Body of pancreas (tissue), 4 donors: ENCODE data around the gene COMMD3.

Experiments
- CTCF ChIP-seq, 7 experiments: fragments of 450-650 bp in 4 of 7; fragments of 200-600 bp in 3 of 7; sonication (generic) in 3 of 7; IDR thresholded peaks; one replicate each; pipeline ENCODE4 v1.5.1; 2016 to 2019; ENCODE audit warnings: antibody characterized with exemption in 7 of 7
- POLR2A ChIP-seq, 3 donors: fragments of 450-650 bp; IDR thresholded peaks; one replicate each; pipeline ENCODE4 v1.6.1; 2016; ENCODE audit warnings: antibody characterized with exemption in 3 of 3, mild to moderate bottlenecking in 2 of 3

GRCh38 chr10:22315455-22316285 is 518 bp upstream of the COMMD3 start:
- peak in 1 of 7 experiments; percentile 13 for TF ChIP-seq CTCF (IDR thresholded peaks at IDR 0.05)
- TF ChIP-seq POLR2A (IDR thresholded peaks at IDR 0.05), result no peak
